Fibroblast of lung (primary cell): ENCODE data around the gene DDX10. TPM values are rescaled to one million over a fixed set of nuclear protein-coding genes. Genes with fewer than 3 reads are reported as not detected.

ENCODE experiments used
- DNase-seq, 2 donors: peaks; one replicate each; pipeline versions ENCODE4 v3.0.0 to v3.0.0-alpha.2; 2010; ENCODE audit warnings: low read depth in 2 of 2
- H2AFZ ChIP-seq: 2 replicates; pipeline ENCODE4 v1.5.1; 2012; ENCODE audit warnings: low read length, control low read depth, inconsistent platforms
- H3K27ac ChIP-seq: 2 replicates; pipeline ENCODE4 v1.5.1; 2011; ENCODE audit warnings: low read length, control low read depth; ENCODE audit not compliant: insufficient read depth
- H3K27me3 ChIP-seq: 2 replicates; pipeline ENCODE4 v1.5.1; 2011; ENCODE audit warnings: mild to moderate bottlenecking, low read length; ENCODE audit not compliant: control insufficient read depth, insufficient read depth
- H3K36me3 ChIP-seq: 2 replicates; pipeline ENCODE4 v1.5.1; 2011; ENCODE audit warnings: low read length; ENCODE audit not compliant: control insufficient read depth, insufficient read depth
- H3K4me1 ChIP-seq: 2 replicates; pipeline ENCODE4 v1.5.1; 2011; ENCODE audit warnings: low read length; ENCODE audit not compliant: control insufficient read depth, insufficient read depth; ENCODE audit errors: extremely low read depth
- H3K4me2 ChIP-seq: 2 replicates; pipeline ENCODE4 v1.5.1; 2011; ENCODE audit warnings: low read length, control low read depth; ENCODE audit not compliant: insufficient read depth; ENCODE audit errors: extremely low read depth
- H3K4me3 ChIP-seq, 4 experiments: fragments of 200-600 bp in 1 of 4; sonication (generic) in 1 of 4; replicated peaks in 1 of 4; 2 replicates each; pipeline ENCODE4 v1.5.1; 2011 to 2016; ENCODE audit warnings: low read length in 4 of 4, low read depth in 3 of 4, mild to moderate bottlenecking in 3 of 4, control low read depth in 2 of 4, inconsistent platforms in 1 of 4, mixed read lengths in 1 of 4; ENCODE audit not compliant: insufficient read depth in 1 of 4; ENCODE audit errors: control extremely low read depth in 1 of 4
- H3K79me2 ChIP-seq: 2 replicates; pipeline ENCODE4 v1.5.1; 2012; ENCODE audit warnings: mild to moderate bottlenecking, low read length, inconsistent platforms; ENCODE audit not compliant: control insufficient read depth, insufficient read depth
- H3K9ac ChIP-seq: 2 replicates; pipeline ENCODE4 v1.5.1; 2011; ENCODE audit warnings: mild to moderate bottlenecking, low read length, control low read depth; ENCODE audit not compliant: insufficient read depth
- H3K9me3 ChIP-seq: 2 replicates; pipeline ENCODE4 v1.5.1; 2012; ENCODE audit warnings: low read depth, low read length; ENCODE audit not compliant: control insufficient read depth, insufficient read depth
- H4K20me1 ChIP-seq: 2 replicates; pipeline ENCODE4 v1.5.1; 2011; ENCODE audit warnings: low read length; ENCODE audit not compliant: control insufficient read depth, insufficient read depth; ENCODE audit errors: extremely low read depth
- CTCF ChIP-seq, 2 donors: IDR thresholded peaks in 1 of 2; conservative IDR thresholded peaks in 1 of 2; 1 replicate in 1 of 2; 2 replicates in 1 of 2; pipeline ENCODE4 v1.5.1; 2011 to 2012; ENCODE audit warnings: low read length in 2 of 2, control low read depth in 1 of 2, inconsistent platforms in 1 of 2, low read depth in 1 of 2, mild to moderate bottlenecking in 1 of 2
- EZH2 ChIP-seq: IDR thresholded peaks from 2 replicates; pipeline ENCODE4 v1.5.1; 2012; ENCODE audit warnings: low read length, control low read depth, mild to moderate bottlenecking; ENCODE audit errors: missing control alignments
- polyA plus RNA-seq, 2 donors: library from polyadenylated mRNA; depleted of rRNA in 1 of 2; stranded (reverse) in 1 of 2; unstranded in 1 of 2; fragments of >200 nt; gene quantifications; 2 replicates each; pipeline ENCODE4 v1.2.1, GENCODE V29; 2011 to 2012; ENCODE audit warnings: missing spikeins in 1 of 2
- total RNA-seq: library from RNA; depleted of rRNA; stranded (reverse); fragments of >200 nt; gene quantifications from 2 replicates; pipeline ENCODE4 v1.2.1, GENCODE V29; 2014

The DDX10 gene
- total and polyA plus RNA-seq, 2 donors (not counting 1 experiment from before 2014, with no cell fraction given): 18.5 to 20.7 TPM

GRCh38 chr11:108886660-108887009 lies 221.8 kb downstream of the DDX10 start:
- TF ChIP-seq CTCF (conservative IDR thresholded peaks at IDR 0.05 in 1 of 2, IDR thresholded peaks at IDR 0.05 in 1 of 2; ENCODE audit: low read depth in 1 of 2, low read length in 2 of 2): no peak
- TF ChIP-seq EZH2: no peak
- H3K9ac ChIP-seq: no peak overlapping the region
- H3K9me3 ChIP-seq: no peaks in the 10 kb centered on the region
- H3K4me3 ChIP-seq: no peak overlapping the region
- no peak overlapping the region for H3K27ac ChIP-seq
- DNase-seq: peak in 1 of 2 donors; percentile 82
- H4K20me1 ChIP-seq: no peaks in the 10 kb centered on the region
- H3K4me2 ChIP-seq: no peak overlapping the region
- no peaks in the 10 kb centered on the region for H3K79me2 ChIP-seq
- no peaks in the 10 kb centered on the region for H3K4me1 ChIP-seq
- no peaks in the 10 kb centered on the region for H3K27me3 ChIP-seq
- H3K36me3 ChIP-seq: no peaks in the 10 kb centered on the region
- H2AFZ ChIP-seq: no peak overlapping the region

- Histone ChIP-seq H3K9me3 (no peaks in the 10 kb centered on the region), H3K79me2 (no peaks in the 10 kb centered on the region), H3K4me1 (no peaks in the 10 kb centered on the region), H3K36me3 (no peaks in the 10 kb centered on the region), H3K27me3 (no peaks in the 10 kb centered on the region), H3K27ac (no peak overlapping the region), H3K4me3 (no peak overlapping the region), H4K20me1 (no peaks in the 10 kb centered on the region), H2AFZ (no peak overlapping the region), H3K4me2 (no peak overlapping the region), H3K9ac (no peak overlapping the region)
- peak in 1 of 2 donors; percentile 87 for DNase-seq
- TF ChIP-seq EZH2 (no peak), CTCF (conservative IDR thresholded peaks at IDR 0.05 in 1 of 2, IDR thresholded peaks at IDR 0.05 in 1 of 2; ENCODE audit: low read depth in 1 of 2, low read length in 2 of 2) (no peak)
Observed at GRCh38 chr11:108887436-108888238, 222.8 kb downstream of the DDX10 start.

GRCh38 chr11:108890482-108891105 lies 225.7 kb downstream of the DDX10 start:
- H3K27ac ChIP-seq: no peak overlapping the region
- no peaks in the 10 kb centered on the region for H3K79me2 ChIP-seq
- no peaks in the 10 kb centered on the region for H4K20me1 ChIP-seq
- no peaks in the 10 kb centered on the region for H3K36me3 ChIP-seq
- no peaks in the 10 kb centered on the region for H3K9me3 ChIP-seq
- H3K27me3 ChIP-seq: no peaks in the 10 kb centered on the region
- H3K4me2 ChIP-seq: no peak overlapping the region
- DNase-seq: peak in 1 of 2 donors; percentile 34
- TF ChIP-seq CTCF (conservative IDR thresholded peaks at IDR 0.05 in 1 of 2, IDR thresholded peaks at IDR 0.05 in 1 of 2; ENCODE audit: low read depth in 1 of 2, low read length in 2 of 2) (no peak), EZH2 (no peak)
- no peak overlapping the region for H2AFZ ChIP-seq
- H3K9ac ChIP-seq: no peak overlapping the region
- H3K4me1 ChIP-seq: no peaks in the 10 kb centered on the region
- no peak overlapping the region for H3K4me3 ChIP-seq
